HG02870 (cell line): ENCODE results near the gene ZFR.
A peak's percentile ranks its signal among the peaks of the same experiment; 100 is the strongest.

ENCODE experiments used
- ATAC-seq: cut with Tn5 transposase; IDR thresholded peaks from one replicate; pipeline ENCODE4 v1.9.1; 2021; ENCODE audit warnings: mild to moderate bottlenecking, moderate library complexity; ENCODE audit not compliant: unreplicated experiment

ZFR gene

GRCh38 chr5:32444431-32445286 lies at the start of gene ZFR:
Gene ZFR, minus strand, starts transcription at chr5:32444740. Its CDS starts 82 bp downstream, at chr5:32444658.
- ATAC-seq, result peak; percentile 65

GRCh38 chr5:32490972-32491557 lies 46.5 kb upstream of the ZFR start:
- ATAC-seq, result no peak

- no peak for ATAC-seq
Observed at GRCh38 chr5:32489791-32490562, 45.4 kb upstream of the ZFR start.

- ATAC-seq, result no peak
Observed at GRCh38 chr5:32487424-32487823, 42.9 kb upstream of the ZFR start.

GRCh38 chr5:32487008-32487407 lies 42.5 kb upstream of the ZFR start:
- no peak for ATAC-seq

- ATAC-seq, result no peak
Observed at GRCh38 chr5:32482193-32482592, 37.7 kb upstream of the ZFR start.

GRCh38 chr5:32479096-32479495 lies 34.6 kb upstream of the ZFR start:
- no peak for ATAC-seq

- ATAC-seq, result no peak
Observed at GRCh38 chr5:32476891-32477290, 32.4 kb upstream of the ZFR start.

- no peak for ATAC-seq
Observed at GRCh38 chr5:32475334-32476097, 31.0 kb upstream of the ZFR start.

- ATAC-seq, result no peak
Observed at GRCh38 chr5:32474209-32474854, 29.8 kb upstream of the ZFR start.

- no peak for ATAC-seq
Observed at GRCh38 chr5:32473072-32473471, 28.5 kb upstream of the ZFR start.

GRCh38 chr5:32471784-32472183 lies 27.2 kb upstream of the ZFR start:
- ATAC-seq, result no peak

GRCh38 chr5:32465076-32465475 lies 20.5 kb upstream of the ZFR start:
- ATAC-seq, result no peak

GRCh38 chr5:32462618-32463017 lies 18.1 kb upstream of the ZFR start:
- ATAC-seq, result no peak

- no peak for ATAC-seq
Observed at GRCh38 chr5:32461441-32462120, 17.0 kb upstream of the ZFR start.

- ATAC-seq, result no peak
Observed at GRCh38 chr5:32460702-32461101, 16.2 kb upstream of the ZFR start.

GRCh38 chr5:32458880-32459495 lies 14.4 kb upstream of the ZFR start:
- no peak for ATAC-seq

- ATAC-seq, result no peak
Observed at GRCh38 chr5:32455311-32455710, 10.8 kb upstream of the ZFR start.

- no peak for ATAC-seq
Observed at GRCh38 chr5:32454821-32455220, 10.3 kb upstream of the ZFR start.
